Astrocyte (in vitro differentiated cells and primary cell): ENCODE measurements around the gene BCL3. TPM values are rescaled to one million over a fixed set of nuclear protein-coding genes. Genes with fewer than 3 reads are reported as not detected.

Experiments
- DNase-seq: peaks from one replicate; pipeline ENCODE4 v3.0.0-alpha.2; 2010; ENCODE audit warnings: low read depth
- FAIRE-seq: peaks from 2 replicates; lab custom pipeline; 2011; peaks lifted over from hg19 to GRCh38; lab: Jason Lieb, UNC
- H2AFZ ChIP-seq: 2 replicates; pipeline ENCODE4 v1.6.0; 2012; ENCODE audit warnings: low read depth, low read length, inconsistent platforms
- H3K27ac ChIP-seq: 2 replicates; pipeline ENCODE4 v1.5.1; 2011; ENCODE audit warnings: low read depth, low read length, inconsistent platforms
- H3K27me3 ChIP-seq: 2 replicates; pipeline ENCODE4 v1.6.0; 2011; ENCODE audit warnings: low read length, inconsistent platforms; ENCODE audit not compliant: insufficient read depth
- H3K36me3 ChIP-seq: 2 replicates; pipeline ENCODE4 v1.5.1; 2011; ENCODE audit warnings: low read length, inconsistent platforms; ENCODE audit not compliant: insufficient read depth
- H3K4me1 ChIP-seq: 2 replicates; pipeline ENCODE4 v1.5.1; 2011; ENCODE audit warnings: low read length, inconsistent platforms; ENCODE audit not compliant: insufficient read depth
- H3K4me2 ChIP-seq: 2 replicates; pipeline ENCODE4 v1.6.0; 2012; ENCODE audit warnings: low read length, inconsistent platforms
- H3K4me3 ChIP-seq: 2 replicates; pipeline ENCODE4 v1.5.1; 2011; ENCODE audit warnings: low read depth, mild to moderate bottlenecking, low read length, inconsistent platforms; ENCODE audit not compliant: insufficient read depth
- H3K79me2 ChIP-seq: 2 replicates; pipeline ENCODE4 v1.6.0; 2012; ENCODE audit warnings: mild to moderate bottlenecking, low read length, inconsistent platforms; ENCODE audit not compliant: insufficient read depth
- H3K9ac ChIP-seq: 2 replicates; pipeline ENCODE4 v1.6.0; 2012; ENCODE audit warnings: mild to moderate bottlenecking, low read length, inconsistent platforms
- H3K9me3 ChIP-seq: 2 replicates; pipeline ENCODE4 v1.5.1; 2012; ENCODE audit warnings: low read depth, mild to moderate bottlenecking, low read length, inconsistent platforms; ENCODE audit not compliant: insufficient read depth
- H4K20me1 ChIP-seq: 2 replicates; pipeline ENCODE4 v1.6.0; 2012; ENCODE audit warnings: low read length, inconsistent platforms; ENCODE audit not compliant: insufficient read depth
- H3K27ac Mint-ChIP-seq: one replicate; pipeline ENCODE4 v1.8.0; 2021; ENCODE audit warnings: mild to moderate bottlenecking, mixed read lengths; ENCODE audit not compliant: unreplicated experiment
- H3K27me3 Mint-ChIP-seq: one replicate; pipeline ENCODE4 v1.8.0; 2021; ENCODE audit warnings: low read depth, mixed read lengths; ENCODE audit not compliant: unreplicated experiment
- H3K36me3 Mint-ChIP-seq: one replicate; pipeline ENCODE4 v1.8.0; 2021; ENCODE audit warnings: low read depth, mixed read lengths; ENCODE audit not compliant: unreplicated experiment
- H3K4me1 Mint-ChIP-seq: one replicate; pipeline ENCODE4 v1.8.0; 2021; ENCODE audit warnings: low read depth, mixed read lengths; ENCODE audit not compliant: unreplicated experiment
- H3K4me3 Mint-ChIP-seq: one replicate; pipeline ENCODE4 v1.8.0; 2021; ENCODE audit warnings: mild to moderate bottlenecking, moderate library complexity, mixed read lengths; ENCODE audit not compliant: unreplicated experiment
- H3K9me3 Mint-ChIP-seq: one replicate; pipeline ENCODE4 v1.8.0; 2021; ENCODE audit warnings: mild to moderate bottlenecking, mixed read lengths; ENCODE audit not compliant: unreplicated experiment
- CTCF ChIP-seq: IDR thresholded peaks from 2 replicates; pipeline ENCODE4 v1.5.1; 2011; ENCODE audit warnings: low read depth, mild to moderate bottlenecking, inconsistent platforms, low read length, moderate library complexity; ENCODE audit not compliant: insufficient read depth
- EZH2 ChIP-seq: IDR thresholded peaks from 2 replicates; pipeline ENCODE4 v1.6.1; 2012; ENCODE audit warnings: mild to moderate bottlenecking, low read length, inconsistent platforms; ENCODE audit not compliant: insufficient read depth
- total RNA-seq: library from RNA; stranded (reverse); gene quantifications from 2 replicates; pipeline ENCODE4 v1.2.1, GENCODE V29; 2021

Gene BCL3
- total RNA-seq, 1 donor from 2014 or later = 17.3 TPM

- H3K9ac ChIP-seq = no peak overlapping the region
- H3K9me3 ChIP-seq = no peaks in the 10 kb centered on the region
- no peak for DNase-seq
- no peak overlapping the region for H2AFZ ChIP-seq
- Mint-ChIP-seq H3K4me1 (no peaks in the 10 kb centered on the region), H3K27me3 (peaks cover 25% of the 10 kb centered on the region), H3K27ac (no peak overlapping the region), H3K36me3 (no peaks in the 10 kb centered on the region), H3K4me3 (no peak overlapping the region), H3K9me3 (no peaks in the 10 kb centered on the region)
- TF ChIP-seq EZH2 (no peak), CTCF (no peak)
- no peak overlapping the region for H3K4me3 ChIP-seq
- no peak overlapping the region for H3K4me2 ChIP-seq
- no peaks in the 10 kb centered on the region for H4K20me1 ChIP-seq
- H3K79me2 ChIP-seq = no peaks in the 10 kb centered on the region
- no peak for FAIRE-seq
- H3K4me1 ChIP-seq = no peaks in the 10 kb centered on the region
- no peak overlapping the region for H3K27ac ChIP-seq
- no peaks in the 10 kb centered on the region for H3K27me3 ChIP-seq
- H3K36me3 ChIP-seq = no peaks in the 10 kb centered on the region
These were observed 47.3 kb upstream of the BCL3 start for GRCh38 chr19:44701228-44701627.

GRCh38 chr19:44702551-44703176, 45.8 kb upstream of the BCL3 start:
- no peaks in the 10 kb centered on the region for H3K27me3 ChIP-seq
- no peaks in the 10 kb centered on the region for H3K9me3 Mint-ChIP-seq

More at GRCh38 chr19:44702551-44703176, 45.8 kb upstream of the BCL3 start:
- Histone ChIP-seq H3K27ac (no peak overlapping the region), H4K20me1 (no peaks in the 10 kb centered on the region), H2AFZ (no peak overlapping the region), H3K36me3 (no peaks in the 10 kb centered on the region), H3K4me3 (no peak overlapping the region), H3K4me1 (no peaks in the 10 kb centered on the region), H3K4me2 (no peak overlapping the region), H3K79me2 (no peaks in the 10 kb centered on the region), H3K9me3 (no peaks in the 10 kb centered on the region), H3K9ac (no peak overlapping the region)
- Mint-ChIP-seq H3K4me3 (no peak overlapping the region), H3K27ac (no peak overlapping the region), H3K36me3 (no peaks in the 10 kb centered on the region), H3K4me1 (no peaks in the 10 kb centered on the region), H3K27me3 (peaks cover 18% of the 10 kb centered on the region)
- no peak for TF ChIP-seq EZH2
- no peak for TF ChIP-seq CTCF
- DNase-seq (no peak), FAIRE-seq (no peak)
